Umbilical cord (tissue), 2 donors: Measurements from ENCODE around the gene NAT14. TPM values are rescaled to one million over a fixed set of nuclear protein-coding genes. Genes with fewer than 3 reads are reported as not detected.
A peak's percentile ranks its signal among the peaks of the same experiment; 100 is the strongest.
"Not testable (repeated sequence)": the region's sequence is repeated elsewhere in the genome, so short reads cannot be mapped to it uniquely, and the experiment has no call there.

ENCODE experiments used
- DNase-seq: peaks from one replicate; pipeline ENCODE4 v3.0.0-alpha.2; 2015; ENCODE audit warnings: low spot score
- total RNA-seq: library from RNA; depleted of rRNA; stranded (reverse); fragments of >200 nt; gene quantifications from one replicate; pipeline ENCODE4 v1.2.3, GENCODE V29; 2014; ENCODE audit warnings: low replicate concordance; ENCODE audit not compliant: insufficient read depth

The NAT14 gene
- total RNA-seq, 1 donor from 2014 or later, result 18.8 TPM

DNA sequence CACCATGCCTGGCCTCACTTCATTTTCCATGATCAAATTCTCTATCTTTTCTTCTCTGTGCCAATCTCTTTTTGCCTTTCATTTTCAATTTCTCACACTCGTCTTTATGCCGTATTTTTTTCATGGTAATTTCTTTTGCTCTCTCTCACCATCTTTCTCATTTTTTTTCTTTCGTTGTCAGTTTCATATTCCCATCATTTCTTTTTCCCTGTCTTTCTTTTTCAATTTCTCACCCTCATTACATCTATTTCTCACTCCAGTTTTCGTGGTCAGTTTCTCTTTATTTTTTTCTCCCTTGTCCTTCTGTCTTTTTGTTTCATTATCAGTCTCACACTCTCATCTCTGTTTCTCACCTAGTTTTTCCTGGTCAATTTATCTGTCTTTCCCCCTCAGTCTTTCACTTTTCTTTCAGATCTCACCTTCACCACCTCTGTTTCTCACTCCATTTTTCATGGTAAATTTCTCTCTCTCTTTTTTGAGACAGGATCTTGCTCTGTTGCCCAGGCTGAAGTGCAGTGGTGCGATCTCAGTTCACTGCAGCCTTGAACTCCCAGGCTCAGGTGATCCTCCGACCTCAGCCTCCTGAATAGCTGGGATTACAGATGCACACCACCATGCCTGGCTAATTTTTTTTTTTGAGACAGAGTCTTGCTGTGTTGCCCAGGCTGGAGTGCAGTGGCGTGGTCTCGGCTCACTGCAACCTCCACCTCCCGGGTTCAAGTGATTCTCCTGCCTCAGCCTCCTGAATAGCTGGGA, 17.4 kb downstream of the NAT14 start:
- DNase-seq, result no peak

DNA sequence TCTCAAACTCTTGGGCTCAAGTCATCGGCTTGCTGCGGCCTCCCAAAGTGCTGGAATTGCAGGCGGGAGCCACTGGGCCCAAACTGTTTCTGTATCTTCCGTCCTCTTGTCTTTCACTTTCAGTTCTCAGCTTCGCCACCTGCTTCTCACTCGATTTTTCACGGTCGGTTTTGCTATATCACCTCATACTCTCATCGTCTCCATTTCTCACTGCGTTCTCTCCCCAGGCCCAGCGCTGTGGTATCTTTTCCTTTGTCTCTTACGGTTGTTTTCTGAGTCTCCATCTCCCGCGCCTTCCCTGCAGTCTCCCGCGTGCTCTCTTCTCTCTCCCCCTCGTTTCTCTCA, 18.1 kb downstream of the NAT14 start:
- DNase-seq, result no peak

- peak; percentile 94 for DNase-seq
These were observed 18.7 kb downstream of the NAT14 start for GRCh38 chr19:55503502-55504251.

DNA sequence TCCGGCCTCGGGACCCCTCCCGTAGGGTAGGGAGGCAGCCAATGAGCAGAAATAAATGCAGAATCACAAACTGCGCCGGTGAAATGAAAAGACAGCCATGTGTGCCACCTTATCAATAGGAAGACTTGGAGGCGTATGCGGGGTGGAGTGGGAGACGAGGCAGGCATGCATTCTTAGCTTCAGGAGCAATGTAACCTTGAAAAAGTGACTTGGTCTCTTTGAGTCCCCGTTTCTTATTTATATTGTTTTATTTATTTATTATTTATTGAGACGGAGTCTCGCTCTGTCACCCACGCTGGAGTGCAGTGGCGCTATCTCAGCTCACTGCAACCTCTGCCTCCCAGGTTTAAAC, 19.2 kb downstream of the NAT14 start:
- DNase-seq, result no peak

DNA sequence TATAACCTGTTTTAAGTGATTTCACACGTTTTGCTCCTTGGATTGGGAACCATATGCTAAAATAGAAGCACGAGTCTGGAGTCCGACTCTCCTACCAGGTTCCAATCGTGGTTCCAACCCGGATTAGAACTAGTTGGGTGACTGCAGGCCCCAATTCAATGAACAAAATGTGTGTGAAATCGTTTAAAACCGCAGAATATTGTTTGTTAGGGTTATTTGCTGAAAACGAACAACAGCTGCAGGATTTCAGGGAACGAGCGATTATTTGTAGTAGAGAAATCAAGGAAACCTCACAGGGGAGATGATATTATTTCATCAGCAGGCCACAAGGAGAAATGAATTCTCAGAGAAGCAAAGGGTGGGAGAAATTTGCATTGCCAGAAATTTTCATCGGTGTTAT, 20.0 kb downstream of the NAT14 start:
- DNase-seq, result no peak

GRCh38 chr19:55508120-55508519, 23.1 kb downstream of the NAT14 start:
- no peak for DNase-seq

GRCh38 chr19:55516878-55517620, 32.1 kb downstream of the NAT14 start:
- peak; percentile 89 for DNase-seq

DNA sequence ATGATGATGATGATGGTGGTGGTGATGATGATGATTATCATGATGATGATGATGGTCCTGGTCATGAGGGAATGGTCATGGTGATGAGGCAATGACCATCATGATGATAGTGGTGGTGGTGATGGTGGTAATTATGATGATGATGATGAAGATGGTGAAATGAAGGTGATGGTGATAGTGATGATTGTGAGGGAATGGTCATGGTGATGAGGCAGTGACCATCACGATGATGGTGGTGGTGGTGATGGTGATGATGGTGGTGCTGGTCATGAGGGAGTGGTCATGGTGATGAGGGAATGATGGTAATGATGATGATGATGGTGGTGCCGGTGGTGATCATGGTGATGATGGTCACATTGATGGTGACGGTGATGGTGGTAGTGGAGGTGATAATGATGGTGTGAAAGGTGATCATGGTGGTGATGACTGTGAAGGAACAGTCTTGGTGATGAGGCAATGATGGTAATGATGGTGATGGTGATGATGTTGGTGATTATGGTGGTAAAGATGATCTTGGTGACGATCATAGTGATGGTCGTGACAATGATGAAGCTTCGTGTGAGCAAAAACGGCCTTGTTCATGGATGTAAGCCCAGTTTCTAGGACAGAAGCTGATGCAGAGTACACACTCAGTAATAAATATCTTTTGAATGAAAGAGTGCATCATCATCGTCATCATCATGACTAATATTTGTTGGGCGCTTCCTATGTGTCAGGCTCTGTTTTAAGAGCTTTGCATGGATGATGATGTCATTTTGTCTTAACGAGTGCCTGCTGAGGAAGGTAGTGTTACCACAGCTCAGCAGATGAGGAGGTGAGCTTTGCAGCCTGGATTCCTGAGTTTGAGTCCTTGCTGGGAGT, 34.7 kb downstream of the NAT14 start:
- DNase-seq, result no peak

DNA sequence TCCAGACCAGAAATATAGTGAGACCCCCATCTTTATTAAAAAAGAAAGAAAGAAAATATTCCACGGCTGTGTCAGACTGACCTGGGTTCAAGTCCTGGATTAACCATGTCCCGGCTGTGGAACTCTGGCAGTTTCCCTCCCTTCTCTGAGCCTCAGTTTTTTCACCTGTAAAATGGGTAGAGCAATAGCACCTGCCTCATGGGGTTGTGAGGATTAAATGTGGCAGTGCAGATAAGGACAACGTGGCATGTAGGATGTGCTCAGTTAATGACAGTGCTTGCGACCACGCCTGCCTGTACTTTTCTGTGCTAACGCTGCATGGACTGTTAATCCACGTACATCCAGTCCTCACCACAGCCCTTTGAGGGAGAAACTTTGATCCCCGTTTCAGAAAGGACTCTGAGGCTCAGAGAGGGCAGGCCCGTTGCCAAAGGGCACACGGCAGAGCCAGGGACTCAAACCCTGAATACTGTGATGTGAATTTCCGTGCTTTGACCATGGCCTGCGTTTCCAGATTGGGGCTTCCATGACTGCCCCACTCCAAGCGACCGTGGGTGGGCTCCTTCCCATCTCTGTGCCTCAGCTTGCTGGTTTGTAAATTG, 35.8 kb downstream of the NAT14 start:
- no peak for DNase-seq

GRCh38 chr19:55525289-55526101, 40.5 kb downstream of the NAT14 start:
- no peak for DNase-seq

DNA sequence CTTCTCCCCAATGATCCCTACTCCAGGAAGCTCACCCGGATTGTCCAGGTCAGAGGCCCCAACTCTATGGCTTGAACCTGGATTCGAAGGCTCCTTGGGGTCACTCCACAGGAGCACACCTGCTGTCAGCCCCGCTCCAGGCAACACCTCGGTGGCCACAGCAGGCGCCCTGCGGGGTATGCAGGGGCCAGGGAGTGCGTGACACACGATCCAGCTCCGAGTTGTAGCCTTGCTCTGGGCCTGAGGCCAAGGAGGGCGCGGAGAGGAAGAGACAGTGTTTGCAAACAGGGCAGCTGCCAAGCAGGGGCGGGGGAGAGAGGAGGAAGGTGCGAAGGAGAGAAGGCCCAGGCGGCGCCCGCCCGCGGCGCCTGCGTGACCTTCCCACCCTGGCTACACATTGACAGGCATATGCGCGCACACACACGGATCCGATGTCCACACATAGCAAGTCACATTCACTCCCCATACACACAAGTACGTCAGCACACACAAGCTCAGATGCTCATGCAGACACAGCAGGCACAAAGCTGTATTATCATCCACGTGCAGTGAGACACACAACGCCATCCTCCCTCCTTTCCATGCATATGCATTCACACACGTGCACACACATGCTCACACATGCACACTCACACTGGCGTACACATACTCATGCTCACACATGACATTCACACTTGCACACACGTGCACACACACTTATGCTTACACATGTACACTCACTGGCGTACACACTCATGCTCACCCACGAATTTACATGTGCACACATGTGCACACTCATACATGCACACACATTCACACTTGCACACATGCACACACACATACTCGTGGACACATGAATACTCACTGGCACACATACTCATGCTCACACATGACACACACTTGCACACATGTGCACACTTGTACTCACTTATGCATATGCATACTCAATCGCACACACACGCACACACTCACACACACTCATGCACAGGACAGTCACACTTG, 41.5 kb downstream of the NAT14 start:
- peak; percentile 61 for DNase-seq

DNA sequence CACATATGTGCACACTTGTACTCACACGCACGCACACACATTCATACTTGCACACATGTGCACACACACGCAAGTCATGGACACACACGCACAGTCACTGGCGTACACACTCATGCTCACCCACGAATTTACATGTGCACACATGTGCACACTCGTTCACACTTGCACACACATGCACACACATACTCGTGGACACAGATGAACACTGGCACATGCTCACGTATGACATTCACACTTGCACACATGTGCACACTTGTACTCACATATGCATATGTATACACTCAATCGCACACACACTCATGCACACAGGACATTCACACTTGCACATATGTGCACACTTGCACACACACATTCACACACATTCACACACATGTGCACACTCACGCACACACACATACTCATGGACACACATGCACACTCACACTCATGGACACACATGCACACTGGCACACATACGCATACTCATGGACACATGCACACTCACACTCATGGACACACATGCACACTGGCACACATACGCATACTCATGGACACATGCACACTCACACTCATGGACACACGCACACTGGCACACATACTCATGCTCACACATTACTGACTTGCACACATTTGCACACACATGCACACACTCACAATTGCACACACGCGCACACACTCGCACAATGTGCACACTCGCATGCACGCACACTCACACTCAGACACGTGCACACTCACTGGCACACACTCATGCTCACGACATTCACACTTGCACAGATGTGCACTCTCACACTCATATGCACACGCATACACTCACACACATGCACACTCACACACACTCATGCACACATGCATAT, 42.4 kb downstream of the NAT14 start:
- no peak for DNase-seq

DNA sequence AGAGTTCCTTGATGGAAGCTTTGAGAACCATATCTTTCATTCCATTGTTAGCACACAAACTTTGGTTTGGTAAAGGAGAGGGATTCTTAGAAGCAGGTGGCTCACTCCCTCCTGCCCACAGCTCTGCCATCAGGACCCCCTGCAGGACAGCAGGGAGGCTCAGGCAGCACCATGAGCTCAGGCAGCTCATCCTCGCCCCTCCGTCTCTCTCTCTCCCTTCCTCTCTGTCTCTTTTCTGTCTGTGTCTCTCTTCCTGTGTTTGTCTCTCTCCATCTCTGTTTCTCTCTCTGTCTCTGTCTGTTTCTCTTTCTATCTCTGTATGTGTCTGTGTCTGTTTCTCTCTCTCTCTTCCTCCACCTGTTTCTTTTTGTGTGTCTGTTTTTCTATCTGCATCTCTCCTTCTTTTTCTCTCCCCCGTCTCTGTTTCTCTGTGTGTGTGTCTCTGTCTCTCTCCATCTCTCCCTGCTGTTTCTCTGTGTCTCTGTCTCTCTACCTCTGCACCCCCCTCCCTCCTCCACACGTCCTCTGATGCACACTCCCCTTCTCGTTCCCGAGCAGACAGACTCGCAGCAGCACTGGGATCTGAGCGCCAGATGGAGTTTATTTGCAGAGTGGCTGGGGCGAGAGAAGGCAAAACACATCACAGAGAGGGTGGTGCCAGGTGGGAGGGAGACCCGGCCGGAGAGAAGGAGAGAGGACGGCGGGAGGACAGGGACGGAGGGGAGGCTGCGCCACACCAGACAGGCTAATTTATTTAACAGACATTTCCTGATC, 43.2 kb downstream of the NAT14 start:
- no peak for DNase-seq

GRCh38 chr19:55529636-55530234, 44.7 kb downstream of the NAT14 start:
- no peak for DNase-seq

- DNase-seq, result no peak
These were observed 46.0 kb downstream of the NAT14 start for GRCh38 chr19:55530996-55531395.

DNA sequence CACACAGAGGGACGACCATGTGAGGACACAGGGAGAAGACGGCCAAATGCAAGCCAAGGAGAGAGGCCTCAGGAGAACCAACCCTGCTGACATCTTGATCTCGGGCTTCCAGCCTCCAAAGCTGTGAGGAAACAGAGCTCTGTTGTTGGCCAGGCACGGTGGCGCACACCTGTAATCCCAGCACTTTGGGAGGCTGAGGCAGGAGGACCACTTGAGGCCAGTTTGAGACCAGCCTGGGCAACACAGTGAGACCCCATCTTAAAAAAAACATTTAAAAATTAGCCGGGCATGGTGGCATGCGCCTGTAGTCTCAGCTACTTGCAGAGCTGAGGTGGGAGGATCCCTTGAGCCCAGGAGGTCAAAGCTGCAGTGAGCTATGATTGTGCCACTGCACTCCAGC, 49.3 kb downstream of the NAT14 start:
- DNase-seq, result not testable (repeated sequence)
